Neural cell (in vitro differentiated cells): ENCODE data around the gene SRC. TPM values are rescaled to one million over a fixed set of nuclear protein-coding genes. Genes with fewer than 3 reads are reported as not detected.

Experiments
- H2AFZ ChIP-seq: fragments of 200-600, 300-800 bp; sonication (generic), shearing (Covaris generic); 2 replicates; pipeline ENCODE4 v1.6.0; 2014; ENCODE audit warnings: low read depth, mild to moderate bottlenecking, antibody characterized with exemption, low read length, moderate library complexity
- H3F3A ChIP-seq: fragments of 200-600 bp; shearing (Covaris generic); 2 replicates; pipeline ENCODE4 v1.6.1; 2016; ENCODE audit warnings: mild to moderate bottlenecking, moderate library complexity, mixed read lengths, antibody characterized with exemption, low read length; ENCODE audit not compliant: insufficient read depth, poor library complexity, severe bottlenecking
- H3K27ac ChIP-seq: fragments of 200-600, 300-800 bp; sonication (generic), shearing (Covaris generic); 2 replicates; pipeline ENCODE4 v1.5.1; 2014; ENCODE audit warnings: mild to moderate bottlenecking, low read length, moderate library complexity
- H3K27me3 ChIP-seq: fragments of 300-800, 200-600 bp; sonication (generic), shearing (Covaris generic); 2 replicates; pipeline ENCODE4 v1.6.0; 2014; ENCODE audit warnings: mild to moderate bottlenecking, low read depth, low read length, moderate library complexity; ENCODE audit not compliant: insufficient read depth
- H3K36me3 ChIP-seq: fragments of 300-800, 200-600 bp; sonication (generic), shearing (Covaris generic); 2 replicates; pipeline ENCODE4 v1.5.1; 2014; ENCODE audit warnings: mild to moderate bottlenecking, antibody characterized with exemption, low read length, moderate library complexity; ENCODE audit not compliant: insufficient read depth
- H3K4me2 ChIP-seq: fragments of 300-800, 200-600 bp; sonication (generic), shearing (Covaris generic); 2 replicates; pipeline ENCODE4 v1.6.0; 2014; ENCODE audit warnings: mild to moderate bottlenecking, low read length
- H3K4me3 ChIP-seq: fragments of 300-800, 200-600 bp; sonication (generic), shearing (Covaris generic); 2 replicates; pipeline ENCODE4 v1.5.1; 2014; ENCODE audit warnings: mild to moderate bottlenecking, low read length, moderate library complexity
- H3K79me2 ChIP-seq: fragments of 200-600 bp; shearing (Covaris generic); replicated peaks from 2 replicates; pipeline ENCODE4 v1.6.0; 2014; ENCODE audit warnings: mild to moderate bottlenecking, low read length, moderate library complexity; ENCODE audit not compliant: insufficient read depth
- H3K9ac ChIP-seq: fragments of 300-800, 200-600 bp; sonication (generic), shearing (Covaris generic); 2 replicates; pipeline ENCODE4 v1.6.1; 2016; ENCODE audit warnings: mild to moderate bottlenecking, low read length, mixed read lengths
- H3K9me2 ChIP-seq: fragments of 200-600 bp; shearing (Covaris generic); 2 replicates; pipeline ENCODE4 v1.6.1; 2016; ENCODE audit warnings: mild to moderate bottlenecking, low read length, mixed read lengths; ENCODE audit not compliant: insufficient read depth
- H3K9me3 ChIP-seq: fragments of 200-600, 300-800 bp; sonication (generic), shearing (Covaris generic); 2 replicates; pipeline ENCODE4 v1.6.1; 2016; ENCODE audit warnings: mild to moderate bottlenecking, mixed run types, low read length, moderate library complexity, mixed read lengths
- H4K20me1 ChIP-seq: fragments of 200-600 bp; shearing (Covaris generic); 2 replicates; pipeline ENCODE4 v1.6.1; 2016; ENCODE audit warnings: mild to moderate bottlenecking, mixed run types; ENCODE audit not compliant: insufficient read depth
- EP300 ChIP-seq: fragments of 450-650 bp; conservative IDR thresholded peaks from 2 replicates; pipeline ENCODE4 v1.6.1; 2014; ENCODE audit warnings: antibody characterized with exemption, mild to moderate bottlenecking, moderate library complexity; ENCODE audit not compliant: poor library complexity, severe bottlenecking
- EZH2 ChIP-seq: fragments of 200-600, 300-800 bp; shearing (Covaris generic), sonication (generic); IDR thresholded peaks from 2 replicates; pipeline ENCODE4 v1.6.1; 2014; ENCODE audit warnings: antibody characterized with exemption, low read length, borderline replicate concordance, mild to moderate bottlenecking; ENCODE audit not compliant: insufficient read depth, poor library complexity, severe bottlenecking
- MXI1 ChIP-seq: fragments of 450-650 bp; conservative IDR thresholded peaks from 2 replicates; pipeline ENCODE4 v1.6.1; 2014; ENCODE audit warnings: antibody characterized with exemption, mild to moderate bottlenecking; ENCODE audit not compliant: poor library complexity, severe bottlenecking
- POLR2AphosphoS5 ChIP-seq: IDR thresholded peaks from 2 replicates; pipeline ENCODE4 v1.6.1; 2012
- RAD21 ChIP-seq: fragments of 450-650 bp; conservative IDR thresholded peaks from 2 replicates; pipeline ENCODE4 v1.6.1; 2014; ENCODE audit warnings: antibody characterized with exemption, mild to moderate bottlenecking, moderate library complexity
- REST ChIP-seq: IDR thresholded peaks from 2 replicates; pipeline ENCODE4 v1.6.1; 2012; ENCODE audit warnings: borderline replicate concordance
- SMC3 ChIP-seq: fragments of 450-650 bp; conservative IDR thresholded peaks from 2 replicates; pipeline ENCODE4 v1.6.1; 2014; ENCODE audit warnings: antibody characterized with exemption, mild to moderate bottlenecking, moderate library complexity; ENCODE audit not compliant: poor library complexity
- TAF1 ChIP-seq: IDR thresholded peaks from 2 replicates; pipeline ENCODE4 v1.6.1; 2012; ENCODE audit warnings: low read depth
- polyA plus RNA-seq: library from polyadenylated mRNA; depleted of rRNA; stranded (reverse); fragments of >200 nt; gene quantifications from 2 replicates; pipeline ENCODE4 v1.2.3, GENCODE V29; 2014
- TF ChIP-seq, protein P1 (sequence below): fragments of 450-650 bp; IDR thresholded peaks from 2 replicates; pipeline ENCODE4 v1.5.1; 2014; ENCODE audit warnings: antibody characterized with exemption, mild to moderate bottlenecking, moderate library complexity; ENCODE audit not compliant: poor library complexity, severe bottlenecking

SRC gene
- polyA plus RNA-seq, 1 donor from 2014 or later: 39.0 TPM

- H3K9me3 ChIP-seq: no peaks in the 10 kb centered on the region
- no peak overlapping the region for H2AFZ ChIP-seq
- H3F3A ChIP-seq: no peaks in the 10 kb centered on the region
- TF ChIP-seq REST (no peak), POLR2AphosphoS5 (no peak)
- no peaks in the 10 kb centered on the region for H3K9me2 ChIP-seq
- no peak overlapping the region for H3K27ac ChIP-seq
- no peak overlapping the region for H3K4me2 ChIP-seq
- H3K79me2 ChIP-seq: peaks cover 21% of the 10 kb centered on the region
- no peak overlapping the region for H3K4me3 ChIP-seq
- H3K27me3 ChIP-seq: no peaks in the 10 kb centered on the region
- H3K36me3 ChIP-seq: peaks cover 7% of the 10 kb centered on the region
- no peak overlapping the region for H3K9ac ChIP-seq
- no peaks in the 10 kb centered on the region for H4K20me1 ChIP-seq
These were observed 17.5 kb downstream of the SRC start for GRCh38 chr20:37363221-37364012.

GRCh38 chr20:37364013-37364926 lies 18.3 kb downstream of the SRC start:
- Histone ChIP-seq H3K4me2 (no peak overlapping the region), H3K9me2 (no peaks in the 10 kb centered on the region), H2AFZ (no peak overlapping the region), H3K9ac (no peak overlapping the region), H3K79me2 (peaks cover 21% of the 10 kb centered on the region), H3K27ac (no peak overlapping the region), H3K36me3 (peaks cover 7% of the 10 kb centered on the region), H3K27me3 (no peaks in the 10 kb centered on the region), H3F3A (no peaks in the 10 kb centered on the region), H3K4me3 (no peak overlapping the region), H3K9me3 (no peaks in the 10 kb centered on the region), H4K20me1 (no peaks in the 10 kb centered on the region)
- TF ChIP-seq RAD21: no peak
- no peak for TF ChIP-seq POLR2AphosphoS5
- no peak for TF ChIP-seq REST
- TF ChIP-seq SMC3: no peak
- no peak for TF ChIP-seq MXI1
- no peak for TF ChIP-seq TAF1
- no peak for TF ChIP-seq EP300
- TF ChIP-seq, protein P1, sequence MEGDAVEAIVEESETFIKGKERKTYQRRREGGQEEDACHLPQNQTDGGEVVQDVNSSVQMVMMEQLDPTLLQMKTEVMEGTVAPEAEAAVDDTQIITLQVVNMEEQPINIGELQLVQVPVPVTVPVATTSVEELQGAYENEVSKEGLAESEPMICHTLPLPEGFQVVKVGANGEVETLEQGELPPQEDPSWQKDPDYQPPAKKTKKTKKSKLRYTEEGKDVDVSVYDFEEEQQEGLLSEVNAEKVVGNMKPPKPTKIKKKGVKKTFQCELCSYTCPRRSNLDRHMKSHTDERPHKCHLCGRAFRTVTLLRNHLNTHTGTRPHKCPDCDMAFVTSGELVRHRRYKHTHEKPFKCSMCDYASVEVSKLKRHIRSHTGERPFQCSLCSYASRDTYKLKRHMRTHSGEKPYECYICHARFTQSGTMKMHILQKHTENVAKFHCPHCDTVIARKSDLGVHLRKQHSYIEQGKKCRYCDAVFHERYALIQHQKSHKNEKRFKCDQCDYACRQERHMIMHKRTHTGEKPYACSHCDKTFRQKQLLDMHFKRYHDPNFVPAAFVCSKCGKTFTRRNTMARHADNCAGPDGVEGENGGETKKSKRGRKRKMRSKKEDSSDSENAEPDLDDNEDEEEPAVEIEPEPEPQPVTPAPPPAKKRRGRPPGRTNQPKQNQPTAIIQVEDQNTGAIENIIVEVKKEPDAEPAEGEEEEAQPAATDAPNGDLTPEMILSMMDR: no peak
- no peak for TF ChIP-seq EZH2
